ENCODE results near the gene PTER. TPM values are rescaled to one million over a fixed set of nuclear protein-coding genes. Genes with fewer than 3 reads are reported as not detected.
A peak's percentile ranks its signal among the peaks of the same experiment; 100 is the strongest.

PTER gene
- total RNA-seq, 1 donor, result 29.7 TPM

DNA sequence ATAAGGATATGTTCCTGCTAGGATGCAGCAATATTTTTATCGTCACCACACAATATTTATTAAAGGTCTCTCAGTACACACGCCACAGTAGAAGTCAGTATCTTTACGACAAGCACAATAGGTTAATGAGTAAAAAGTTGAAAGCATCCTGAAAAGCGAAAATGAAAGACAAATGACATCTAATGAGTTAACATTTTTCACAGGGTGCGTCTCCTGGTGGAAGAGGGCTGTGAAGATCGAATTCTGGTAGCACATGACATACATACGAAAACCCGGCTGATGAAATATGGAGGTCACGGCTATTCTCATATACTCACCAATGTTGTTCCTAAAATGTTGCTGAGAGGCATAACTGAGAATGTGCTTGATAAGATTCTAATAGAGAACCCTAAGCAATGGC, 74.0 kb downstream of the PTER start:
- no peaks in the 10 kb centered on the region for H3K79me2 ChIP-seq (ENCODE audit: insufficient read depth, low read length)
- no peaks in the 10 kb centered on the region for H3K36me3 ChIP-seq (ENCODE audit: insufficient read depth, low read length)
- TF ChIP-seq, protein P1, sequence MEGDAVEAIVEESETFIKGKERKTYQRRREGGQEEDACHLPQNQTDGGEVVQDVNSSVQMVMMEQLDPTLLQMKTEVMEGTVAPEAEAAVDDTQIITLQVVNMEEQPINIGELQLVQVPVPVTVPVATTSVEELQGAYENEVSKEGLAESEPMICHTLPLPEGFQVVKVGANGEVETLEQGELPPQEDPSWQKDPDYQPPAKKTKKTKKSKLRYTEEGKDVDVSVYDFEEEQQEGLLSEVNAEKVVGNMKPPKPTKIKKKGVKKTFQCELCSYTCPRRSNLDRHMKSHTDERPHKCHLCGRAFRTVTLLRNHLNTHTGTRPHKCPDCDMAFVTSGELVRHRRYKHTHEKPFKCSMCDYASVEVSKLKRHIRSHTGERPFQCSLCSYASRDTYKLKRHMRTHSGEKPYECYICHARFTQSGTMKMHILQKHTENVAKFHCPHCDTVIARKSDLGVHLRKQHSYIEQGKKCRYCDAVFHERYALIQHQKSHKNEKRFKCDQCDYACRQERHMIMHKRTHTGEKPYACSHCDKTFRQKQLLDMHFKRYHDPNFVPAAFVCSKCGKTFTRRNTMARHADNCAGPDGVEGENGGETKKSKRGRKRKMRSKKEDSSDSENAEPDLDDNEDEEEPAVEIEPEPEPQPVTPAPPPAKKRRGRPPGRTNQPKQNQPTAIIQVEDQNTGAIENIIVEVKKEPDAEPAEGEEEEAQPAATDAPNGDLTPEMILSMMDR (IDR thresholded peaks at IDR 0.05; ENCODE audit: extremely low read depth, low read depth, low read length), result no peak
- no peaks in the 10 kb centered on the region for H4K20me1 ChIP-seq (ENCODE audit: insufficient read depth, low read length)
- no peak for DNase-seq (ENCODE audit: insufficient read length, low spot score, missing footprints)
- no peaks in the 10 kb centered on the region for H3K9me3 ChIP-seq (ENCODE audit: low read depth, low read length)
- H3K4me1 ChIP-seq (ENCODE audit: insufficient read depth, low read length), result peaks cover 6% of the 10 kb centered on the region
- no peak overlapping the region for H3K27ac ChIP-seq (ENCODE audit: low read depth, low read length)
- no peak overlapping the region for H2AFZ ChIP-seq (ENCODE audit: low read length)
- no peaks in the 10 kb centered on the region for H3K27me3 ChIP-seq (ENCODE audit: insufficient read depth, low read length)
- no peak overlapping the region for H3K4me3 ChIP-seq (ENCODE audit: insufficient read depth, low read length)
- no peak overlapping the region for H3K4me2 ChIP-seq (ENCODE audit: insufficient read depth, low read length)

DNA sequence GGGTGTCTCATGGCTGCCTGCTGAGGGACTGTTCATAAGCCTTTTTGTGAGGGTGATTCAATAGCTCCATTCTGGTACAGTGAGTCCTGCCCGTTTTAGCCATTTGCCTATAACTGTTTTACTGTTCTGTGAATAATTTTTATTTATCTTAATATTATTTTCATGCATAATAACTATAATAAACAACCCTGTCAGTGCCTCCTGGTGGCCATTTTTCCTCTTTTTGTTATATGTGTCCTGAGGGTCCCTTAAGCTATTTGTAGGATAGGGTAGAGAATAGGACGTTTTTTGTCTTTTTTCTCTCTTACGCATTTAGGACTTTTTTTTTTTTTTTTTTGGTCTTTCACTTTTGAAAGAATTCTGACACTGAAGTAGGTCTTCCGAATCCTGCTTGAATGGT, 82.0 kb downstream of the PTER start:
- Histone ChIP-seq H3K4me3 (ENCODE audit: insufficient read depth, low read length) (no peak overlapping the region), H2AFZ (ENCODE audit: low read length) (no peak overlapping the region), H3K36me3 (ENCODE audit: insufficient read depth, low read length) (no peaks in the 10 kb centered on the region), H3K79me2 (ENCODE audit: insufficient read depth, low read length) (no peaks in the 10 kb centered on the region), H3K9me3 (ENCODE audit: low read depth, low read length) (no peaks in the 10 kb centered on the region), H3K4me1 (ENCODE audit: insufficient read depth, low read length) (no peaks in the 10 kb centered on the region), H3K27ac (ENCODE audit: low read depth, low read length) (no peak overlapping the region), H3K4me2 (ENCODE audit: insufficient read depth, low read length) (no peak overlapping the region), H4K20me1 (ENCODE audit: insufficient read depth, low read length) (no peaks in the 10 kb centered on the region), H3K27me3 (ENCODE audit: insufficient read depth, low read length) (peaks cover 33% of the 10 kb centered on the region)
- peak; percentile 78 for DNase-seq (ENCODE audit: insufficient read length, low spot score, missing footprints)
- TF ChIP-seq, protein P1 (IDR thresholded peaks at IDR 0.05; ENCODE audit: extremely low read depth, low read depth, low read length), result peak; percentile 32

DNA sequence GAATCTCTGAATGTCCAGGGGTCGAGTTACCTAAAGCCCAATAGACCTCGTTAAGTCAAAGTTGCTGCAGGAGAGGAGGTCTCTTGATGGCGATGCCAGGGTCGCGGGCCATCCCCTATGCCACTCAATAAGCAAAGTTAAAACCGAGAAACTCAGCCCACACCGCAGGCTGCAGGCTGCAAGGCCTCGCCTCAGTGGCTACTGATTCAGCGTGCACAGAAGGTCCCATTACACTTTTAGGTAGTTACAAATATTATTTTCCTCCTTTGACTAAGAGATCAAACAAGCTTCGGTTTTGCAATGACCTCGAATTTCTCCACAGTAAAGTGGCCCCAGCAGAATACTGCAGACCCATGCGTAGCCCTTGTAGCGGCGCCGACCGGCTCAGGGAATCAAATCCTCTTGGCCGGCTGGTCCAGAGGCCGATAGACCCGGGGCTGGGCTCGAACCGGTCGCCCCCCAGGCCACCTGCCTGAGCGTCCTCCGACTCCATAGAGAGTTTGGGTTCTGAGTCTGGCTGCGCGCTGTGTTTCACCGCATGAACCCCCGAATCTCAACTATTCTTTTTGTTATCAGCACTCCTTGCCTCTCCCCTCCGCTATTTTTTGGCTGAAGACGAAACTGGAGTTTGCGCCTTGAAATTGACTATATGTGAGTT, 82.6 kb downstream of the PTER start:
- no peaks in the 10 kb centered on the region for H3K79me2 ChIP-seq (ENCODE audit: insufficient read depth, low read length)
- no peaks in the 10 kb centered on the region for H4K20me1 ChIP-seq (ENCODE audit: insufficient read depth, low read length)
- H3K4me2 ChIP-seq (ENCODE audit: insufficient read depth, low read length), result no peak overlapping the region
- H3K4me1 ChIP-seq (ENCODE audit: insufficient read depth, low read length), result no peaks in the 10 kb centered on the region
- H3K27me3 ChIP-seq (ENCODE audit: insufficient read depth, low read length), result peaks cover 33% of the 10 kb centered on the region
- no peaks in the 10 kb centered on the region for H3K36me3 ChIP-seq (ENCODE audit: insufficient read depth, low read length)
- H3K9me3 ChIP-seq (ENCODE audit: low read depth, low read length), result no peaks in the 10 kb centered on the region
- H3K27ac ChIP-seq (ENCODE audit: low read depth, low read length), result no peak overlapping the region
- no peak for DNase-seq (ENCODE audit: insufficient read length, low spot score, missing footprints)
- H3K4me3 ChIP-seq (ENCODE audit: insufficient read depth, low read length), result no peak overlapping the region
- H2AFZ ChIP-seq (ENCODE audit: low read length), result no peak overlapping the region
- TF ChIP-seq, protein P1 (IDR thresholded peaks at IDR 0.05; ENCODE audit: extremely low read depth, low read depth, low read length), result no peak

DNA sequence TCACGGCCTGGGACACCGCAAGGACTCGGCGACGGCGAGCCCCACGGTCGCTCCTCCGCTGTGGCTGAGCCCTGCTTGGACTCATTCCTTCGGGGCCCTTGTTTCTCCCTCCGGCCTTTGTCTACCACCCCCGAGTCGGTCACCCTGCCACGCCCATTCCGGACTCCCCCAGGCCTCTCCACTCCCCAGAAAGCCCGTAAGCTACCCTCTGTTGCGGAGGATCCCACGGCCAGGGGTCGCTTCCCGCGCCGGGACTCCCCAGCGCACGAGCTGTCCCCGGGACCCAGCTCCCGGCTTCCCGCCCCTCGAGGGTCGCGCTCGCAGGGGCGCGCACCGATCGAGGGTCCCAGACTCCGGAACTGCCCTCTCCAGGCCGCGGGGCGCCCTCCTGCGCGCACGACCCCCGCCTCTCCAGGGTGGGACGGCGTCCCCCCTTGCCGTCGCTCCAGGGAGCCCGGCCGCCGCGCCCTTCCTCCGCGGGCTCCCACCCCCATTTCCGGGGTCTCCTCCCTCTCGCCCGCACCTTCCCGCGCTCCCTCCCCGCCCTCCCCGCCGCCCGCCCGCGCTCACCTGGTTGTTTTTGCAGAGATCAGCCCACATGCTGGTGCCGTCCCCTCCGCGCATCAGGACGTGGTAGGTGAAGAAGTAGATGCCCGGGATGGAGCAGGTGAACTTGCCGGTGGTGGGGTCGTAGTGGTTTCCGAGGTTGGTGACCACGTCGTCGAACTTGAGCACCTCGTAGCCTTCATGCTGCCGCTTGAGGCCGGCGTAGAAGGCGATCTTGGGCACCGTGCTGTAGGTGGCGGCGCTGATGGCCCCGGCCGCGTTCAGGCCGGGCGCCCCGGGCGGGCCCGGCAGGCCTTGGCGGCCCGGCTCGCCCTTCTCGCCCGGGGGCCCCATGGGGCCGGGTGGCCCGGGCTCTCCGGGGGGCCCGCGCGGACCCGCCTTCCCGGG, 83.4 kb downstream of the PTER start:
- TF ChIP-seq, protein P1 (IDR thresholded peaks at IDR 0.05; ENCODE audit: extremely low read depth, low read depth, low read length), result no peak
- no peaks in the 10 kb centered on the region for H4K20me1 ChIP-seq (ENCODE audit: insufficient read depth, low read length)
- H3K4me3 ChIP-seq (ENCODE audit: insufficient read depth, low read length), result peak overlapping the region; percentile 66
- no peaks in the 10 kb centered on the region for H3K4me1 ChIP-seq (ENCODE audit: insufficient read depth, low read length)
- no peaks in the 10 kb centered on the region for H3K79me2 ChIP-seq (ENCODE audit: insufficient read depth, low read length)
- no peak overlapping the region for H3K4me2 ChIP-seq (ENCODE audit: insufficient read depth, low read length)
- DNase-seq (ENCODE audit: insufficient read length, low spot score, missing footprints), result peak; percentile 80
- H3K27ac ChIP-seq (ENCODE audit: low read depth, low read length), result no peak overlapping the region
- no peaks in the 10 kb centered on the region for H3K9me3 ChIP-seq (ENCODE audit: low read depth, low read length)
- H3K36me3 ChIP-seq (ENCODE audit: insufficient read depth, low read length), result no peaks in the 10 kb centered on the region
- H3K27me3 ChIP-seq (ENCODE audit: insufficient read depth, low read length), result peaks cover 33% of the 10 kb centered on the region
- no peak overlapping the region for H2AFZ ChIP-seq (ENCODE audit: low read length)
